ENCODE measurements around the gene FES.
"Not testable (repeated sequence)": the region's sequence is repeated elsewhere in the genome, so short reads cannot be mapped to it uniquely, and the experiment has no call there.

Gene FES

DNA sequence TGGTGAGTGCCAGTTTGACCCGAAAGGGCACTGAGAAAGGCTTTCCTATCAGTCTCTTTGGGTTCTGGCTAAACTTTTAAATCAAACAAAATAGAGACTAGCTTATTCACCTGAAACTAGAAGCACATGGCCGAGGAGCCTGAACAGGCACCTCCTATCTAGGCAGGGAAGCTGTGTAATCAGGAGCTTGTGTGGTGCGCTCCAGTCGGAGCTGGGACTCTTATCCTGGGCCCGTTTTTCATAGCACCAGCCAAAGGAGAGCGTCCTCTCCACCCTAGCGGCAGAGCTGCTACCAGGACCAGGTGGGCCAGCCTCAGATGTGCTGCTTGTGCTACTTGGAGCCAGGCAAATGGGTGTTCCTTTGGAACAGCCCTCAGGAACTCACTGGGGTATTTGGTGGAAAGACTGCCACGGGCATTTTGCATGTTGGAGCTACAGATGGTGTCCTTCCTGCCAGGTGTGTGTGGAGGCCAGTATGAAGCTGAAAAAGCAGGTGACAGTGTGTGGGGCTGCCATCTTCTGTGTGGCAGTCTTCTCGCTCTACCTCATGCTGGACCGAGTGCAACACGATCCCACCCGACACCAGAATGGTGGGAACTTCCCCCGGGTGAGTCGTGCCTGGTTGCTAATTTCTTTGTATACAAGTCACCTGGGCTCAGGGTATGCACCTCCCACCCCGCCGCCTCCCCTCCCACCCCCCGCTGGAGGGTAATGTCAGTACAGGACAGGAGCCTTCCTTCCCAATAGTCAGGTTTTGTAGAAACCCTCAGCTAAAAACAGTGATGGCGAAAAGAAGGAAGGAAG is 19.6 kb downstream of the FES start:
- Mint-ChIP-seq H3K9me3 (no peaks in the 10 kb centered on the region), H3K27ac (peak overlapping the region; percentile 72)

DNA sequence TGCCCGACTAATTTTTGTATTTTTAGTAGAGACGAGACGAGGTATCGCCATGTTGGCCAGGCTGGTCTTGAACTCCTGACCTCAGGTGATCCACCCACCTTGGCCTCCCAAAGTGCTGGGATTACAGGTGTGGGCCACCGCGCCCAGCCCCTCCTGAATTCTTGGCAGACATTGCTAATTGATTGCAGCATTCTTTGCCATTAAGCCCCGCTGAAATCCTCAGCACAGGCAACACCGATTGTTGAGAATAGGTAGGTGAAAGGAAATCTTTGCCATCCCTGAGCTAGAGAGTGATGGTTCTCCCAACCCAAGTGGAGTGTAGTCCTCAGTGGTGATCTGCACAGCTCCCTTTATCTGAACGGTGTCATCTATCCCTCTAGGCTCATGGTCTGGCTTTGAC is 20.4 kb downstream of the FES start:
- ATAC-seq (no peak), DNase-seq (no peak)
- Mint-ChIP-seq H3K4me3 (no peak overlapping the region), H3K9me3 (no peaks in the 10 kb centered on the region), H3K27me3 (no peaks in the 10 kb centered on the region), H3K27ac (no peak overlapping the region), H3K36me3 (ENCODE audit: low read depth) (peaks cover 32% of the 10 kb centered on the region), H3K4me1 (peaks cover 30% of the 10 kb centered on the region)

More for the DNA sequence above, 19.6 kb downstream of the FES start:
- Mint-ChIP-seq H3K4me1 (peaks cover 31% of the 10 kb centered on the region), H3K4me3 (peak overlapping the region; percentile 81), H3K27me3 (no peaks in the 10 kb centered on the region), H3K36me3 (ENCODE audit: low read depth) (peaks cover 29% of the 10 kb centered on the region)
- peak; percentile 20 for DNase-seq
- no peak for ATAC-seq

DNA sequence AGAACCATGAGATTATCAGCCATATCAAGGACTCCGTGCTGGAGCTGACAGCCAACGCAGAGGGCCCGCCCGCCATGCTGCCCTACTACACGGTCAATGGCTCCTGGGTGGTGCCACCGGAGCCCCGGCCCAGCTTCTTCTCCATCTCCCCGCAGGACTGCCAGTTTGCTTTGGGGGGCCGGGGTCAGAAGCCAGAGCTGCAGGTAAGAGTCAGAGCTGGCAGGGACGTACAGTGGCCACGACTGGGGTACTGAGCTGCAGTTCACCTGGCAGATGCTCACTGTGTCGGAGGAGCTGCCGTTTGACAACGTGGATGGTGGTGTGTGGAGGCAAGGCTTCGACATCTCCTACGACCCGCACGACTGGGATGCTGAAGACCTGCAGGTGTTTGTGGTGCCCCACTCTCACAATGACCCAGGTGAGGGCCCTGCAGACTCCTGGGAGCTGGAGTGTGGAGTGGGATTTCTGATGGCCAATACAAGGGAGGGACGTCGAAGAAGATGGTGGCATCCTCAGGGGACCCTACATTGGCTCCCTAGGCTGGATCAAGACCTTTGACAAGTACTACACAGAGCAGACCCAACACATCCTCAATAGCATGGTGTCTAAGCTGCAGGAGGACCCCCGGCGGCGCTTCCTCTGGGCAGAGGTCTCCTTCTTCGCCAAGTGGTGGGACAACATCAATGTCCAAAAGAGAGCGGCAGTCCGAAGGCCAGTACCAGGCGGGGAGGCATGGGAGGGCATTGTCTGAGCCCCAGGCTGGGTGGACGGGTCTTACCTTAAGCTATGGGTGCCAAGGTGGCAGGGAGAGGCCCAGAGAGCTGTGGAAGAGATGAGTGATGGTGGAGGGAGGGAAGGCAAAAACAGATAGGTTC is 21.2 kb downstream of the FES start:
- DNase-seq: no peak
- no peak for ATAC-seq
- peaks cover 32% of the 10 kb centered on the region for H3K36me3 Mint-ChIP-seq (ENCODE audit: low read depth)
- H3K4me3 Mint-ChIP-seq: no peak overlapping the region
- no peaks in the 10 kb centered on the region for H3K27me3 Mint-ChIP-seq
- peaks cover 27% of the 10 kb centered on the region for H3K4me1 Mint-ChIP-seq
- no peaks in the 10 kb centered on the region for H3K9me3 Mint-ChIP-seq
- no peak overlapping the region for H3K27ac Mint-ChIP-seq

DNA sequence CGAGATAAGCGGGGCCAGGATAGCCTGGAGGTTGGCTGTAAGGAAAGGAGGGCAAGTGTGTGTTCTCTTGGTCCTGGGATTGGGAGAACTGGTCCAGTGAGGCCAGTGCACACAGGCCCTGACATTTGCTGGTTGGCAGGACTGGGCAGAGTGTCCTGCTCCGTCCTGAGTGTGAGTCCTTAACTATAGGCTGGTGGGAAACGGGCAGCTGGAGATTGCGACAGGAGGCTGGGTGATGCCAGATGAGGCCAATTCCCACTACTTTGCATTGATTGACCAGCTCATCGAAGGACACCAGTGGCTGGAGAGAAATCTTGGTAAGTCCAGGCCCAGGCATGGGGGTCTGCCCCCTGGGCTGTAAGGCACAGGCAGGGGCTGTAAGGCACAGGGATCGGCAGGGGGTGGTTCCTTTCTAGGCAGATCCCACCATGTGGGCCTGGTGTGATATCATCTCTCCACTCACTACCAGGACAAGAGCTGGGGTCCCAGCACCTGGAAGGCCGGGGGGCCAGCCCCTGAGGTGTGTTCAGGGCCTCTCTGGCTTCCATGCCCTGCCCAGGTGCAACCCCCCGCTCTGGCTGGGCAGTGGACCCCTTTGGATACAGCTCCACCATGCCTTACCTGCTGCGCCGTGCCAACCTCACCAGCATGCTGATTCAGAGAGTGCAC is 22.0 kb downstream of the FES start:
- no peak for ATAC-seq
- no peaks in the 10 kb centered on the region for H3K9me3 Mint-ChIP-seq
- H3K27me3 Mint-ChIP-seq: no peaks in the 10 kb centered on the region
- peaks cover 23% of the 10 kb centered on the region for H3K4me1 Mint-ChIP-seq
- no peak overlapping the region for H3K4me3 Mint-ChIP-seq
- no peak for DNase-seq
- H3K36me3 Mint-ChIP-seq (ENCODE audit: low read depth): peaks cover 32% of the 10 kb centered on the region
- H3K27ac Mint-ChIP-seq: no peak overlapping the region

DNA sequence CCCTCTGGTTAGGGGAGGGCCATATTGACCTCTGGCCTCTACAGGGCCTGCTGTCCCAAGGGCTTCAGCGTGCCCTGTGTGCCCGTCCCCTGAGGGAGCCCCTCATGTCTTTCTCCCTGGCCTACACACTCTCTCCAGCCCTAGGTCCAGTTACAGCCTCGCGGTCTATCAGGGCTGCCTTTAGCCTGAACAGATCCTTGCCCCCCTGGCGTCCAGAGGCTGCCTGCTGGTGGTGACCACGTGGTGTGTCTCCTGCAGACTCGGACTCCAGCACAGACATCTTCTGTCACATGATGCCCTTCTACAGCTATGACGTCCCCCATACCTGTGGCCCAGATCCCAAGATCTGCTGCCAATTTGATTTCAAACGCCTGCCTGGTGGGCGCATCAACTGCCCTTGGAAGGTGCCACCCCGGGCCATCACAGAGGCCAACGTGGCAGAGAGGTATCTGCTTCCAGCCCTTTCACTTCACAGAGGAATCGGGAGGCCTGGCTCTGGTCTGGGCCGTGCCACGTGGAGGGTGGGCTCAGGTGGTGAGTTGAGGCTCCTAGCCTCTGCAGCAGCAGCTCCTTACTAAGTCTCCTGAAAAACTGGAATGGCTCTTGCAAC is 22.9 kb downstream of the FES start:
- no peaks in the 10 kb centered on the region for H3K27me3 Mint-ChIP-seq
- no peak for DNase-seq
- no peak overlapping the region for H3K4me3 Mint-ChIP-seq
- H3K27ac Mint-ChIP-seq: no peak overlapping the region
- H3K4me1 Mint-ChIP-seq: peaks cover 15% of the 10 kb centered on the region
- H3K36me3 Mint-ChIP-seq (ENCODE audit: low read depth): peaks cover 32% of the 10 kb centered on the region
- H3K9me3 Mint-ChIP-seq: no peaks in the 10 kb centered on the region
- ATAC-seq: no peak

DNA sequence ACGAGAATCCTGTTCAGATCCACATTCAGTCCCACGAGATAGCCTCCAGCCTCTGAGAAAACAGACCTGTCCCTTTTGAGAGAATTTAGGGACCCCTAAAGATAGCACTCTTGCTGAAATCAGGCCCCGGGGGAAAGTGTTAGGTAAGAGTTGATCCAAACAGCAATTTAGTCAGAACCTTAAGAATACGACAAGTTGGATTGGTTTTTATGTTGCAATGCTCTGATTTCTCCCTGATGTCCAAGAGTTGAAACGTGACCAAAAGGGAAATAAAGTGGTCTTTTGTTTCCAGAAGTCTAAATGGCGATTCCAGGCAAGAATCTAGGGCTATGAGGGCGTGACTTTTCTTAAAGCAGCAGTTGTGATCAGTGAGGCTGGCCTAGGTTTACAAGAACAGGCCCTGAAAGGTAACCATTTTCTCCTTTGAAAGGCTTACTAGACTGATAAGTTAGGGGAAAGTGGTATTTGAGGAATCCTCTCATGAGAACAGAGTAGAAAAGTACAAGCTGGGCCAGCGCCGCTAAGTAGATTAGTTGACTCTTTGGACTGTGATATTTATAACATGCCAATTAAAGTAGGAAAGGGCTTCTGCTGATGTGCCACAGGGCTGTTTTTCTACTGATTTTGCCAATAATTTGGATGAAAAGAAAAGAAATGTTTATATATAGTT is 23.7 kb downstream of the FES start:
- Mint-ChIP-seq H3K36me3 (ENCODE audit: low read depth) (peaks cover 35% of the 10 kb centered on the region), H3K27ac (no peak overlapping the region), H3K27me3 (no peaks in the 10 kb centered on the region), H3K4me3 (no peak overlapping the region), H3K9me3 (no peaks in the 10 kb centered on the region), H3K4me1 (peaks cover 14% of the 10 kb centered on the region)
- no peak for DNase-seq
- ATAC-seq: no peak

DNA sequence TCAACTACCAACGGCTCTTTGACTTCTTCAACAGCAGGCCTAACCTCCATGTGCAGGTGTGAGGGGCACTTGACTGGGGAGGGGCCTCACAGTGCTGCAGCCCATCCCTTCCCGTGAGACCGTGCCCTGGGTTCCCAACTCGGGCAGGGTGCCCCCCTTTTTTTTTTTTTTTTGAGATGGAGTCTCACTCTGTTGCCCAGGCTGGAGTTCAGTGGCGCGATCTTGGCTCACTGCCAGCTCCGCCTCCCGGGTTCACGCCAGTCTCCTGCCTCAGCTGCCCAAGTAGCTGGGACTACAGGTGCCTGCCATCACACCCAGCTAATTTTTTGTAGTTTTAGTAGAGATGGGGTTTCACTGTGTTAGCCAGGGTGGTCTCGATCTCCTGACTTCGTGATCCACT is 25.1 kb downstream of the FES start:
- H3K4me1 Mint-ChIP-seq, H3K27ac Mint-ChIP-seq, ATAC-seq, H3K4me3 Mint-ChIP-seq, H3K9me3 Mint-ChIP-seq, H3K27me3 Mint-ChIP-seq, DNase-seq: not testable (repeated sequence)
- H3K36me3 Mint-ChIP-seq (ENCODE audit: low read depth): peaks cover 45% of the 10 kb centered on the region

DNA sequence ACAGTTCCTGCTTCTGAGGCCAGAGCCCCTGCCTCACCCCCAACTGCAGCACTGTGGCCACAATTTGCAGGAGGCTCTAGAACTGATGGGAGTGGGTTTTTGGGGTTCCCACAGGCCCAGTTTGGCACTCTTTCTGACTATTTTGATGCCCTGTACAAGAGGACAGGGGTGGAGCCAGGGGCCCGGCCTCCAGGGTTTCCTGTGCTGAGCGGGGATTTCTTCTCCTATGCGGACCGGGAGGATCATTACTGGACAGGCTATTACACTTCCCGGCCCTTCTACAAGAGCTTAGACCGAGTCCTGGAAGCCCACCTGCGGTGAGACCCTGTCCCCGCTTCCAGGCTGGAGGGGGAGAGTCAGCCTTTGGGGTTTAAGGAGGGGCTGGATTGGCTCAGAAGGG is 25.7 kb downstream of the FES start:
- Mint-ChIP-seq H3K36me3 (ENCODE audit: low read depth) (peaks cover 44% of the 10 kb centered on the region), H3K9me3 (no peaks in the 10 kb centered on the region), H3K4me1 (peaks cover 4% of the 10 kb centered on the region), H3K27ac (no peak overlapping the region), H3K27me3 (no peaks in the 10 kb centered on the region), H3K4me3 (no peak overlapping the region)
- DNase-seq: no peak
- no peak for ATAC-seq

DNA sequence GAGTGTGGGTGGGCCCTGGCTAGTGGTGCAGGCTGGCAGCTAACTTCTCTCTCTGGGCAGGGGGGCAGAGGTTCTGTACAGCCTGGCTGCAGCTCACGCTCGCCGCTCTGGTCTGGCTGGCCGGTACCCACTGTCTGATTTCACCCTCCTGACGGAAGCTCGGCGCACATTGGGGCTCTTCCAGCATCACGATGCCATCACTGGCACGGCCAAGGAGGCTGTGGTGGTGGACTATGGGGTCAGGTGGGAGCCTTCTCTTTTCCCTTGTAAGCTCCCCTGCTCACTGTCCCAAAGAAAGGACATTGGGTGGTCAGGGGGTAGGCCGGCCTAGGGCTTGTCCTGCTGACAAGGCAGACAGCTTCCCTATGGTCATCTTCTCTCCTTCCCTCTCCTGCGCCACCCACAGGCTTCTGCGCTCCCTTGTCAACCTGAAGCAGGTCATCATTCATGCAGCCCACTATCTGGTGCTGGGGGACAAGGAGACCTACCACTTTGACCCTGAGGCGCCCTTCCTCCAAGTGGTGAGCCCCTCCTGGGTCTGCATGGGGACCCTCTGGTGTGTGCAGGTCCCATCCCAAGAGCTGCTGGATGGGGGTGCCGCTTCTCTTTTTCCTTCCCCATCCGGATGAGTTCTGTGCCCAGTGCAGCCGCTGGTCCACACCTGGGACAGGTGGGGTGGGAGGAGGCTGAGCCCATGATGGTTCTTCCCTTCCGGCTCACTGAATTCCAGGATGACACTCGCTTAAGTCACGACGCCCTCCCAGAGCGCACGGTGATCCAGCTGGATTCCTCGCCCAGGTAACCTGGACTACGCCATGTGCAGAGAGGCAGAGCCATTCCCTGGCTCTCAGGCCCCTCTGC is 26.4 kb downstream of the FES start:
- Mint-ChIP-seq H3K36me3 (ENCODE audit: low read depth) (peaks cover 42% of the 10 kb centered on the region), H3K9me3 (no peaks in the 10 kb centered on the region), H3K27me3 (no peaks in the 10 kb centered on the region), H3K4me3 (no peak overlapping the region), H3K4me1 (peaks cover under 1% of the 10 kb centered on the region), H3K27ac (no peak overlapping the region)
- ATAC-seq (no peak), DNase-seq (no peak)

DNA sequence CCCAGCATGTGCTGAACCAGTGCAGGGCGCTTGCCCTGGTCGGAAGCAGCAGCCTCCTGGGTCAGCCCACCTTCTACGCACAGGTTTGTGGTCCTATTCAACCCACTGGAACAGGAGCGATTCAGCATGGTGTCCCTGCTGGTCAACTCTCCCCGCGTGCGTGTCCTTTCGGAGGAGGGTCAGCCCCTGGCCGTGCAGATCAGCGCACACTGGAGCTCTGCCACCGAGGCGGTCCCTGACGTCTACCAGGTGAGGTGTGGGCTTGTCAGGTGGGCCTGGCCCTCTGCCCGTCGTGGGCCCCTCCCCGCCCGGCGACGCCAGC is 27.0 kb downstream of the FES start:
- Mint-ChIP-seq H3K27me3 (no peaks in the 10 kb centered on the region), H3K4me3 (no peak overlapping the region), H3K9me3 (no peaks in the 10 kb centered on the region), H3K36me3 (ENCODE audit: low read depth) (peaks cover 37% of the 10 kb centered on the region), H3K4me1 (no peaks in the 10 kb centered on the region), H3K27ac (no peak overlapping the region)
- ATAC-seq: no peak
- DNase-seq: no peak

DNA sequence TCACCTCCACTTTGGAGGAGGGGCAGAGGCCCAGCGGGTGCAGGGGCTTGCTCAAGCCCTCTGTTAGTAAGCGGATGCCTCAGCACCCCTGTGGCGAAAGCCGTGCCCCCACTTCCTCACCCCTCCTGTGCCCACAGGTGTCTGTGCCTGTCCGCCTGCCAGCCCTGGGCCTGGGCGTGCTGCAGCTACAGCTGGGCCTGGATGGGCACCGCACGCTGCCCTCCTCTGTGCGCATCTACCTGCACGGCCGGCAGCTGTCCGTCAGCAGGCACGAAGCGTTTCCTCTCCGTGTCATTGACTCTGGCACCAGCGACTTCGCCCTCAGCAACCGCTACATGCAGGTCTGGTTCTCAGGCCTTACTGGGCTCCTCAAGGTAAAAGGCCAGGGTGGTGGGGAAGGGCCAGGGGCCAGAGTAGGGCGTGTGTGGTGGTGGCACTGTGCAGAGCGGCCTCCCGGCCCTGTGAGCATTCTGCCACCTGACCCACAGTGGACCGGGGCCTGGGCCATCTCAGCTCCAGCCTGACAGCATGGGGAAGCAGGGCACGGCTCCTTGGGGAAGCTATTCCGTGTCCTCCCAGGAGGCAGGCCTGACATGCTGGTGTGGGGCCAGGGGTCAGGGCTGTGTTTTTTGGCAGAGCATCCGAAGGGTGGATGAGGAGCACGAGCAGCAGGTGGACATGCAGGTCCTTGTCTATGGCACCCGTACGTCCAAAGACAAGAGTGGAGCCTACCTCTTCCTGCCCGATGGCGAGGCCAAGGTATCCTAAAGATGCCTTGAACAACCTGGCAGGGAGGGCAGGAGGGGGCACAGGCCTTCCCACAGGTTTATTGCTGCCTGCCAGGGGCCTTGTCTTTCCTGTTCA is 27.8 kb downstream of the FES start:
- no peak overlapping the region for H3K27ac Mint-ChIP-seq

DNA sequence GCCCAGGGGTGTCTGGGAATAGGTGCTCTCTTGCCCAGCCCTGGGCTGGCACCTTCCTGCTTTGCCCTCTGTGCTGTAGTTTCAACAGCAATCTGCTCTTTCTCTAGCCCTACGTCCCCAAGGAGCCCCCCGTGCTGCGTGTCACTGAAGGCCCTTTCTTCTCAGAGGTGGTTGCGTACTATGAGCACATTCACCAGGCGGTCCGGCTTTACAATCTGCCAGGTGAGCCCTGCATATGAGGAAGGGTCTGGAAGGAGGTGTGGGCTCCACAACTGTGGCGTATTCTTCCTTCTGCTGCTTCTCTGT is 28.4 kb downstream of the FES start:
- Mint-ChIP-seq H3K27me3 (no peaks in the 10 kb centered on the region), H3K4me3 (no peak overlapping the region), H3K36me3 (ENCODE audit: low read depth) (peaks cover 37% of the 10 kb centered on the region), H3K4me1 (no peaks in the 10 kb centered on the region), H3K9me3 (no peaks in the 10 kb centered on the region), H3K27ac (no peak overlapping the region)
- DNase-seq: no peak
- ATAC-seq: no peak

More for the DNA sequence above, 27.8 kb downstream of the FES start:
- DNase-seq (no peak), ATAC-seq (no peak)
- Mint-ChIP-seq H3K4me1 (no peaks in the 10 kb centered on the region), H3K27me3 (no peaks in the 10 kb centered on the region), H3K36me3 (ENCODE audit: low read depth) (peaks cover 39% of the 10 kb centered on the region), H3K4me3 (no peak overlapping the region), H3K9me3 (no peaks in the 10 kb centered on the region)

DNA sequence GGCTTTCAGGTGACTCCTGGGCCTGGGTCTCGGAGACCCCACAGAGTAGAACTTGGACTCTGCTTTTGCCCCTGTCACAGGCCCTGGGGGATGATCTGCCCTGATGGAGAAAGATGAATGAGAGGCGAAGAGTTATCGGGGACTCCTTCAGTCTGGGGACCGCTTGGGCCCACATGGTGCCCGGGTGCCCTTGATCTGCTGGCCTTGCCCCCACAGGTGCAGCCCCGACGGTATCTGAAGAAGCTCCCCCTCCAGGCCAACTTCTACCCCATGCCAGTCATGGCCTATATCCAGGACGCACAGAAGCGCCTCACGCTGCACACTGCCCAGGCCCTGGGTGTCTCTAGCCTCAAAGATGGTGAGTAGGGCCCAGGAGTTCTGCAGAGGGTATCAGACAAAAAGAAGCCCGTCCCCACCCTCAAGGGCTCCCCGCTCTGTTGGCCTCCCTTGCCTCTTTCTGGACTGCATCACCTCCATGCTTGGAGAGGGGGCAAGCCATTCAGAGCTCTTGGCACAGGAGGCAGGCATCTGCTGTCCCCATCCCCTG is 29.2 kb downstream of the FES start:
- H3K27ac Mint-ChIP-seq: no peak overlapping the region
- H3K27me3 Mint-ChIP-seq: no peaks in the 10 kb centered on the region
- H3K36me3 Mint-ChIP-seq (ENCODE audit: low read depth): peaks cover 39% of the 10 kb centered on the region
- H3K4me3 Mint-ChIP-seq: no peak overlapping the region
- no peaks in the 10 kb centered on the region for H3K9me3 Mint-ChIP-seq
- DNase-seq (no peak), ATAC-seq (no peak)
- no peaks in the 10 kb centered on the region for H3K4me1 Mint-ChIP-seq

All from activated naive CD8-positive, alpha-beta T cell treated with anti-CD3 and anti-CD28 coated beads, Interleukin-2, amount 50 U/mL, for 24 hours (primary cell).